HG03378 (cell line): Measurements from ENCODE around the gene CFAP45.

Source experiments
- ATAC-seq: cut with Tn5 transposase; IDR thresholded peaks from one replicate; pipeline ENCODE4 v1.9.1; 2021; ENCODE audit warnings: mild to moderate bottlenecking, moderate library complexity; ENCODE audit not compliant: unreplicated experiment

The CFAP45 gene

GRCh38 chr1:159937054-159937750 is 37.2 kb upstream of the CFAP45 start:
- ATAC-seq, result no peak

- peak; percentile 45 for ATAC-seq
Measured at GRCh38 chr1:159936273-159936904, 36.4 kb upstream of the CFAP45 start.

DNA sequence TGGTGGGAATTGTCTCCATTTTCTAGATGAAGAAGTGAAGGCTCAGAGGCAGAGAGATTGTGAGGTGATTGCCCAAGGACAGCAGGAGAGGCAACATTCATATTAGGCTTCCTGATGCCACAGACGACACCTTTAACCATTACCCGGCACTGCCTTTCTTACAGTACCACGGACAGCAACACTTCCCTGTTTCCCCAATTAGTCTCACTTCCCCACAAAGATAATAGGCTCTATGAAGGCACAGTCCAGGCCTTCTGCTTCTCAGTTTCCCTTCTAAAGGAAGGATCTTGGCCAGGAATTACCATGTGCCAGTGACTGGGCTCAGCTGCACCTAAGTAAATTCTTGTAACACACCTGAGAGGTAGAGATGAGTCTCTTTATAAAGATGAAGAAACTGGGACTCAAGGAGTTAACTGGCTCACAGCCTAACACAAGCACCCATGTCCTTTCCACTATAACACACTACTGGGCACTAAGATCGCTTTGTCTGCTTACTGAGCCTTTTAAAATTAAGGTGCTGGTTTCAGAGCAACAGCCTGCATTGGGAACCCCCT is 35.8 kb upstream of the CFAP45 start:
- ATAC-seq, result no peak

DNA sequence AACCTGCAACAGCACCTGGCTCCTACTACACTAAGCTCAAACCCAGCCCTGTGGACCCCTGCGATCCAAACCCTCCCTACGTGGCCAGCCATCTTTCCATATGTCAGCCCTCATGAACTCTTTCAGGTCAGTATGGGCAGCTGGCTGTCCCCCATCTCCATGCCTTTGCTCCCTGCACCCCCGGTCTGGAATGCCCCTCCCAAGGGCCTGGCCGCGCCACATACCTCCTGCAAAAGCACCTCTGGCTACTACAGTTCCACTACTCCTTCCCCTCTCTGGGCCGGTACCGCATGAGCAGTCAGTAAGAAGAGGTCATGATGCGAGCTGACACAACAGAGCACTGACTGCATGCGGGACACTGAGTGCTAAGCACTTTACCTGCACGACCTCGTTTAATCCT is 35.3 kb upstream of the CFAP45 start:
- no peak for ATAC-seq

- no peak for ATAC-seq
Measured at GRCh38 chr1:159934136-159935039, 34.4 kb upstream of the CFAP45 start.

DNA sequence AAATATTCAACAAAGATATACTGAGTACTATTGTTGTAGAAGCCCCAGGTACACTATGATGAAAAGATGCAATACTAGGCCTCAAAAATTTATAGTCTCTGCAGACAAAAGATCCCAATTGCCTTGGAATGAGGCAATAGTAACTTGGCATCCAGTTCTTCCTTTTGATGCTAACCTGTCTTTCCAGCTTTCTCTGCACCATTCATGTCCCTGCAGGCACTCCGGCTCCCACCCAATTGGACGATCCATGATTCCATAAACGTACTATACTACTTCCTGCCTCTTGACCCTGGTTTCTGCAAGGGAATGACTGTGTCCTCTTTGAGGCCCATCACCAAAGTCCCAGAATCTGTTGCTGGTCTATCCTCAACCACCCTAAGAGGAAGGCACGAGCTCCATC is 33.4 kb upstream of the CFAP45 start:
- ATAC-seq, result no peak

- no peak for ATAC-seq
Measured at GRCh38 chr1:159932296-159933285, 32.6 kb upstream of the CFAP45 start.

GRCh38 chr1:159931795-159932173 is 31.8 kb upstream of the CFAP45 start:
- no peak for ATAC-seq

- ATAC-seq, result no peak
Measured at GRCh38 chr1:159931101-159931794, 31.3 kb upstream of the CFAP45 start.

DNA sequence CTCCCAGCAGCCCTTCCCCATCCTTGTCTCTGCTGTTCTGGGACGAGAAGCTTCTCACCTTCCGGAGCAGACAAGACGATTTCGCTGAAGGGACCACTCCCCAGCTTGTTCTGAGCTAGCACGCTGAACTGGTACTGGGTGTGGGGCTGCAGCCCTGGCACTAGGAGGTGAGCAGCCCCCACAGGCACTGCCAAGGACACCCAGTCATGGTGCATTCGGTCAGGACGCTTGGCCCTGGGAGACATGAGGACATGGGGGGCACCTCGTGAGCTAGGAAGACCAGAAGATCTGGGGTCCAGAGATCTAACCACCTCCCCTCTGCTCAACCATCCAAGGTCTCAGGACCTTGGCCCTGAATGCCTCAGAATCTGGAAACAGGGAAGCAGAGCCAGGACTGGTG is 30.7 kb upstream of the CFAP45 start:
- ATAC-seq, result no peak

DNA sequence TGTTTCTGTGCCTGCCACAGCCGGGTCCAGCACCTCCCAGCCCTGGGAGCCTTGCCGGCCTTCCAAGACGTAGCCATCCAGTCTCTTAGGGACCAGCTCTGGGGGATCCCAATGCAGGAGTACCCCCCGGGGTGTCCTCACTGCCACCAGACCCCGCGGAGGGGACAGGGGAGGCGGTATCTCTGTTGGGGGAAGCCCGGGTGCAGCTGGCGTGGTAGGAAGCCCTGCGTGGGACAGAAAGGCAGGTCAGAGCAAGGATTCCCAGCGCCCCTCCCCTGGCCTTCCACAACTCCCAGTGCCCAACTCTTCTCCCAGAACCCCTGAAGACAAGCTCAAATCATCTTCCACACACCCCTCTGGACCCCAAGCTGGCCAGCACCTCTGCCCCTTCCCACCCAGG is 30.3 kb upstream of the CFAP45 start:
- no peak for ATAC-seq

DNA sequence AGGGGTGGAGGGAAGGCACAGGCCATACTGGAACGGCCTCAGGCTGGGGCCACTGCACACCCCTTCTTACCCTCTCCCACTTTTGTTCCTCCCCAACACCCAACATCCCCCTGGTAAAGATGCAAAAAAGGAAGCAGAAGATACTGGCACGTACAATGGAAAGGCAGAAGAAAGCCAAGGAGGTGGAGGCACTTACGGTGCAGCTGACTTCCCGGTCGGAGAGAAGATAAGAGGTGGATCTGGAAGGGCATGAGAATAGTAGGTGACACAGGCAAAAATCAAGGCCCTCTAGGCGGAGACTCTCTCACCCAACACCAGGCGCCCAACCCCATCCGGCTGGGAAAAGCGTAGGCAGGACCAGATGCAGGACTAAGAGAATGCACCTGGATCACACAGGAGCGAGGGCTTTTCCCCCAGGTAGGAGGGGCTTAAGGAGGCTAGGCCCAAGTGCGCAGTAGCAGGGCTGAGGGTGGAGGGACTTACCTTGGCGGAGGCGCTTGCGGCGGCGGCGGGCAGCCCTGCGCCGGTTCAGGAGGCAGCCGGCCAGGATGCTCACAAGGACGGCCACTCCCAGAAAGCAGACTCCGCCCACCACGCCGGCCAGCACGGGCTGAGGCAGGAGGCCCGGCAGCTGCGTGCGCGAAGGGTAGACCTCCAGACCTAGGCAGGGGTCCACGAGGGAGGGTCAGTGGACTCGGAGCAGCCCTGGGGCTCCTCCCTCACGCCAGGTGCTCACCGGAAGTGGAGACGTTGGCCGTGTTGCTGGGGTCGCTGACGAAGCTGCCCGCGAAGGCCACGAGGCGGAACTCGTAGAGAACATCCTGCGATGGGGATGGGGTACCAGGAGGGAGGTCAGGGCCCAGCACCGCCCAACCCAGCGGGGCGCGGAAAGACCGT is 29.4 kb upstream of the CFAP45 start:
- ATAC-seq, result no peak

- ATAC-seq, result no peak
Measured at GRCh38 chr1:159928491-159929050, 28.6 kb upstream of the CFAP45 start.

DNA sequence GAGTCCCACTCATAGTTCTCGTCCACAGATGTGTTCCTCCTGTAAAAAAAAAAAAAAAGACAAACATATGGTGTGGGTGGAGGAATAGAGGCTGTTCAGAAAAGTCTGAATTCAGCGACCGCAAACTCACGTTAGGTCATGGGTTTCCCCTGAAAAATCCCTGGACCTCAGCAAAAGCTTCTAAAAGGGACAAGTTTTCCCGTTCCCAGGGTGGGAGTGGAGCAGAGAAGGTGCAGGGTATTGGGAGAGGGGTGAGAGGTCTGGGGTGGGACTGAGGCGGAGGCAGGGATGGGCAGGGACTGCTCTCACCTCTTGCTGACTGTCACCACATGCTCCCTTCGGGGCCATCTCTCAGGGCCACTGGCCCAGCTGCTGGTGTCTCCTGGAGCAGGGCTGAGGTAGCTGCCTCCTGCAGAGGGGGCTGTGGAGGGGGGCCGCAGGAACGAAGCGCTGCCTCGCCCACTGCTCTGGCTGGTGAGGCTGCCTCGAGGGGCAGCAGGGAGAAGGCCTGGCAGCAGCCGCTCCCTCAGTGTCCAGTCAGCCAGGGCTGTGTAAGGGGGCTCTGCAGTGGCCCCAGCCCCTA is 28.0 kb upstream of the CFAP45 start:
- ATAC-seq, result no peak

GRCh38 chr1:159927211-159927848 is 27.4 kb upstream of the CFAP45 start:
- no peak for ATAC-seq

DNA sequence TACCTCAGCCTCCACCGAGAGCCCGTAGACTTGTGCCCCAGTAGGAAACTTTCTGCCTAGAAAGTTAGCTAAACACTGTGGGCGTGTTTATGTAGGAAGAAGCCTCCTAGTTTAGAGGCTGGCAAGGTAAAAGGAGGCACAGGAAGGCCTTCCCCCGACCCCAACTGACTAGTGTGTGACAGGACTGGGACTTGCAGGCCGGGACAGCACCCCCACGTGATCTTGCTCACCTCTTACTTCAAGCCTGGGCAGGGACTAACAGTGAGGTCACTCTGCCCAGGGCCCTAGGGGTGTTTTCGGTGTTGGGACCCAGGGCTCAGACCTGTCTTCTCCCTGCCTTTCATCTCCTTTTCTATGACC is 25.7 kb upstream of the CFAP45 start:
- ATAC-seq, result peak; percentile 6
